ENCODE results near the gene LRCH1. TPM values are rescaled to one million over a fixed set of nuclear protein-coding genes. Genes with fewer than 3 reads are reported as not detected.

The LRCH1 gene
- total RNA-seq, 1 experiment from 2014 or later: 11.8 TPM

DNA sequence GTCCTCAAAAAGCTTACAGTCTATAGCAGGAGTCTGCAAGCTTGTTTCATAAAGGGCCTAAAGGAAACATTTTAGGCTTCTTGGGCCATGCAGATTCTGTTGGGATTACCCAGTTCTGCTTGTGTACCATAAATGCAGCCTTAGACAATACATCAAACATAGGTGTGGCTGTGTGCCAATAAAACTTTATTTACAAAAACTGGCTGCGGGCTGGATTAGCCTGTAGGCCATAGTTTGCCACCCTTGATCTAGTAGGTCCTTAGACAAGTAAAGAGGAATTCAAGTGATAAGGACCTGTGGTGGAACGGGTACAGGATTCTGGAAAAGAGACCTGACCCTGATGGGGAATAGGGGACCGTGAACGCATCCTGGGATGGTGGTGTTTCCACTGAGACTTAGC, 192.1 kb downstream of the LRCH1 start:
- no peaks in the 10 kb centered on the region for H3K27me3 Mint-ChIP-seq (ENCODE audit: low read depth)
- POLR2A ChIA-PET: no interaction called here
- H3K4me1 Mint-ChIP-seq: peaks cover 4% of the 10 kb centered on the region; the same call in 1 of the 2 replicates
- H3K27ac Mint-ChIP-seq: no peak overlapping the region
- H3K9me3 Mint-ChIP-seq: peaks cover 13% of the 10 kb centered on the region
- H3K36me3 Mint-ChIP-seq: peaks cover 27% of the 10 kb centered on the region
- no peak for ATAC-seq
- CTCF ChIA-PET: no interaction called here
- DNase-seq (ENCODE audit: low spot score): no peak
- H3K4me3 Mint-ChIP-seq: no peak overlapping the region
- TF ChIP-seq FOXJ3 (CRISPR knock-in tag; IDR thresholded peaks at IDR 0.05; ENCODE audit: borderline replicate concordance): no peak
- TF ChIP-seq CREM (CRISPR knock-in tag; IDR thresholded peaks at IDR 0.05): no peak
- TF ChIP-seq, protein P1, sequence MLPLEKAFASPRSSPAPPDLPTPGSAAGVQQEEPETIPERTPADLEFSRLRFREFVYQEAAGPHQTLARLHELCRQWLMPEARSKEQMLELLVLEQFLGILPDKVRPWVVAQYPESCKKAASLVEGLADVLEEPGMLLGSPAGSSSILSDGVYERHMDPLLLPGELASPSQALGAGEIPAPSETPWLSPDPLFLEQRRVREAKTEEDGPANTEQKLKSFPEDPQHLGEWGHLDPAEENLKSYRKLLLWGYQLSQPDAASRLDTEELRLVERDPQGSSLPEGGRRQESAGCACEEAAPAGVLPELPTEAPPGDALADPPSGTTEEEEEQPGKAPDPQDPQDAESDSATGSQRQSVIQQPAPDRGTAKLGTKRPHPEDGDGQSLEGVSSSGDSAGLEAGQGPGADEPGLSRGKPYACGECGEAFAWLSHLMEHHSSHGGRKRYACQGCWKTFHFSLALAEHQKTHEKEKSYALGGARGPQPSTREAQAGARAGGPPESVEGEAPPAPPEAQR (CRISPR knock-in tag; IDR thresholded peaks at IDR 0.05): no peak
- TF ChIP-seq SMAD4 (CRISPR knock-in tag; IDR thresholded peaks at IDR 0.05): no peak
- TF ChIP-seq, protein P2, sequence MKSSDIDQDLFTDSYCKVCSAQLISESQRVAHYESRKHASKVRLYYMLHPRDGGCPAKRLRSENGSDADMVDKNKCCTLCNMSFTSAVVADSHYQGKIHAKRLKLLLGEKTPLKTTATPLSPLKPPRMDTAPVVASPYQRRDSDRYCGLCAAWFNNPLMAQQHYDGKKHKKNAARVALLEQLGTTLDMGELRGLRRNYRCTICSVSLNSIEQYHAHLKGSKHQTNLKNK (CRISPR knock-in tag; IDR thresholded peaks at IDR 0.05): no peak
- no peak for TF ChIP-seq ZNF232 (CRISPR knock-in tag; IDR thresholded peaks at IDR 0.05)
- no peak for TF ChIP-seq NFATC4 (CRISPR knock-in tag; IDR thresholded peaks at IDR 0.05)
- TF ChIP-seq KAT7 (CRISPR knock-in tag; IDR thresholded peaks at IDR 0.05; ENCODE audit: borderline replicate concordance): no peak
- TF ChIP-seq, protein P3, sequence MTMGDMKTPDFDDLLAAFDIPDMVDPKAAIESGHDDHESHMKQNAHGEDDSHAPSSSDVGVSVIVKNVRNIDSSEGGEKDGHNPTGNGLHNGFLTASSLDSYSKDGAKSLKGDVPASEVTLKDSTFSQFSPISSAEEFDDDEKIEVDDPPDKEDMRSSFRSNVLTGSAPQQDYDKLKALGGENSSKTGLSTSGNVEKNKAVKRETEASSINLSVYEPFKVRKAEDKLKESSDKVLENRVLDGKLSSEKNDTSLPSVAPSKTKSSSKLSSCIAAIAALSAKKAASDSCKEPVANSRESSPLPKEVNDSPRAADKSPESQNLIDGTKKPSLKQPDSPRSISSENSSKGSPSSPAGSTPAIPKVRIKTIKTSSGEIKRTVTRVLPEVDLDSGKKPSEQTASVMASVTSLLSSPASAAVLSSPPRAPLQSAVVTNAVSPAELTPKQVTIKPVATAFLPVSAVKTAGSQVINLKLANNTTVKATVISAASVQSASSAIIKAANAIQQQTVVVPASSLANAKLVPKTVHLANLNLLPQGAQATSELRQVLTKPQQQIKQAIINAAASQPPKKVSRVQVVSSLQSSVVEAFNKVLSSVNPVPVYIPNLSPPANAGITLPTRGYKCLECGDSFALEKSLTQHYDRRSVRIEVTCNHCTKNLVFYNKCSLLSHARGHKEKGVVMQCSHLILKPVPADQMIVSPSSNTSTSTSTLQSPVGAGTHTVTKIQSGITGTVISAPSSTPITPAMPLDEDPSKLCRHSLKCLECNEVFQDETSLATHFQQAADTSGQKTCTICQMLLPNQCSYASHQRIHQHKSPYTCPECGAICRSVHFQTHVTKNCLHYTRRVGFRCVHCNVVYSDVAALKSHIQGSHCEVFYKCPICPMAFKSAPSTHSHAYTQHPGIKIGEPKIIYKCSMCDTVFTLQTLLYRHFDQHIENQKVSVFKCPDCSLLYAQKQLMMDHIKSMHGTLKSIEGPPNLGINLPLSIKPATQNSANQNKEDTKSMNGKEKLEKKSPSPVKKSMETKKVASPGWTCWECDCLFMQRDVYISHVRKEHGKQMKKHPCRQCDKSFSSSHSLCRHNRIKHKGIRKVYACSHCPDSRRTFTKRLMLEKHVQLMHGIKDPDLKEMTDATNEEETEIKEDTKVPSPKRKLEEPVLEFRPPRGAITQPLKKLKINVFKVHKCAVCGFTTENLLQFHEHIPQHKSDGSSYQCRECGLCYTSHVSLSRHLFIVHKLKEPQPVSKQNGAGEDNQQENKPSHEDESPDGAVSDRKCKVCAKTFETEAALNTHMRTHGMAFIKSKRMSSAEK (CRISPR knock-in tag; IDR thresholded peaks at IDR 0.05; ENCODE audit: borderline replicate concordance): no peak
- no peak for TF ChIP-seq NFYB (CRISPR knock-in tag; conservative IDR thresholded peaks at IDR 0.05; ENCODE audit: low read depth)
- TF ChIP-seq, protein P4, sequence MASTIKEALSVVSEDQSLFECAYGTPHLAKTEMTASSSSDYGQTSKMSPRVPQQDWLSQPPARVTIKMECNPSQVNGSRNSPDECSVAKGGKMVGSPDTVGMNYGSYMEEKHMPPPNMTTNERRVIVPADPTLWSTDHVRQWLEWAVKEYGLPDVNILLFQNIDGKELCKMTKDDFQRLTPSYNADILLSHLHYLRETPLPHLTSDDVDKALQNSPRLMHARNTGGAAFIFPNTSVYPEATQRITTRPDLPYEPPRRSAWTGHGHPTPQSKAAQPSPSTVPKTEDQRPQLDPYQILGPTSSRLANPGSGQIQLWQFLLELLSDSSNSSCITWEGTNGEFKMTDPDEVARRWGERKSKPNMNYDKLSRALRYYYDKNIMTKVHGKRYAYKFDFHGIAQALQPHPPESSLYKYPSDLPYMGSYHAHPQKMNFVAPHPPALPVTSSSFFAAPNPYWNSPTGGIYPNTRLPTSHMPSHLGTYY (CRISPR knock-in tag; IDR thresholded peaks at IDR 0.05): no peak
- TF ChIP-seq ETV6 (CRISPR knock-in tag; IDR thresholded peaks at IDR 0.05): no peak
- no peak for TF ChIP-seq GABPB1 (CRISPR knock-in tag; IDR thresholded peaks at IDR 0.05)
- TF ChIP-seq TEAD1 (CRISPR knock-in tag; IDR thresholded peaks at IDR 0.05): no peak
- TF ChIP-seq NFE2L1 (CRISPR knock-in tag; IDR thresholded peaks at IDR 0.05): no peak
- no peak for TF ChIP-seq ZNF263 (CRISPR knock-in tag; IDR thresholded peaks at IDR 0.05; ENCODE audit: low read depth)
- no peak for TF ChIP-seq PRRX2 (CRISPR knock-in tag; IDR thresholded peaks at IDR 0.05)
- TF ChIP-seq, protein P5, sequence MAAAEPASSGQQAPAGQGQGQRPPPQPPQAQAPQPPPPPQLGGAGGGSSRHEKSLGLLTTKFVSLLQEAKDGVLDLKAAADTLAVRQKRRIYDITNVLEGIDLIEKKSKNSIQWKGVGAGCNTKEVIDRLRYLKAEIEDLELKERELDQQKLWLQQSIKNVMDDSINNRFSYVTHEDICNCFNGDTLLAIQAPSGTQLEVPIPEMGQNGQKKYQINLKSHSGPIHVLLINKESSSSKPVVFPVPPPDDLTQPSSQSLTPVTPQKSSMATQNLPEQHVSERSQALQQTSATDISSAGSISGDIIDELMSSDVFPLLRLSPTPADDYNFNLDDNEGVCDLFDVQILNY (CRISPR knock-in tag; IDR thresholded peaks at IDR 0.05): no peak

DNA sequence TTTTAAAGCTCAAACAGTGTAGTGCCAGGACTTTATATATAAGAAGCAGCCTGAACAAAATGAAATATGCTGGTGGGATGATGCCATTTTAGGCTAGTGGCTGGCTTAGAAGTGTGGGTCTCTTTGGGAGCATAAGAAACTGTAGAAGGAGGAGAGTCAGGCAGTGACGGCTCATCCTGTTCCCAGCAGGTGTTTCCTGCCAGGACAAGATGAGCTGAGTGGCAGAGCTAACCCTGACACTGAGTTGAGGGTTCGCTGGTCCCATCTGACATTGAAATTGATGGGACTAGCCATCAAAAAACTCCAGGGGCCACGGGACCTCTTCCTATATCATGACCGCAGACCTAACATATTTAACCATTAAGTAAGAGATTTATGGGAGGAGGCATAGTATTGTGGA, 192.7 kb downstream of the LRCH1 start:
- Mint-ChIP-seq H3K36me3 (peaks cover 27% of the 10 kb centered on the region), H3K9me3 (peaks cover 13% of the 10 kb centered on the region), H3K27ac (no peak overlapping the region), H3K27me3 (ENCODE audit: low read depth) (no peaks in the 10 kb centered on the region), H3K4me3 (no peak overlapping the region), H3K4me1 (peaks cover 4% of the 10 kb centered on the region; the same call in 1 of the 2 replicates)
- ChIA-PET CTCF (no interaction called here), POLR2A (no interaction called here)
- DNase-seq (ENCODE audit: low spot score): no peak
- no peak for ATAC-seq
- TF ChIP-seq, protein P1 (CRISPR knock-in tag; IDR thresholded peaks at IDR 0.05): no peak
- TF ChIP-seq, protein P4 (CRISPR knock-in tag; IDR thresholded peaks at IDR 0.05): no peak
- no peak for TF ChIP-seq PRRX2 (CRISPR knock-in tag; IDR thresholded peaks at IDR 0.05)
- TF ChIP-seq, protein P6, sequence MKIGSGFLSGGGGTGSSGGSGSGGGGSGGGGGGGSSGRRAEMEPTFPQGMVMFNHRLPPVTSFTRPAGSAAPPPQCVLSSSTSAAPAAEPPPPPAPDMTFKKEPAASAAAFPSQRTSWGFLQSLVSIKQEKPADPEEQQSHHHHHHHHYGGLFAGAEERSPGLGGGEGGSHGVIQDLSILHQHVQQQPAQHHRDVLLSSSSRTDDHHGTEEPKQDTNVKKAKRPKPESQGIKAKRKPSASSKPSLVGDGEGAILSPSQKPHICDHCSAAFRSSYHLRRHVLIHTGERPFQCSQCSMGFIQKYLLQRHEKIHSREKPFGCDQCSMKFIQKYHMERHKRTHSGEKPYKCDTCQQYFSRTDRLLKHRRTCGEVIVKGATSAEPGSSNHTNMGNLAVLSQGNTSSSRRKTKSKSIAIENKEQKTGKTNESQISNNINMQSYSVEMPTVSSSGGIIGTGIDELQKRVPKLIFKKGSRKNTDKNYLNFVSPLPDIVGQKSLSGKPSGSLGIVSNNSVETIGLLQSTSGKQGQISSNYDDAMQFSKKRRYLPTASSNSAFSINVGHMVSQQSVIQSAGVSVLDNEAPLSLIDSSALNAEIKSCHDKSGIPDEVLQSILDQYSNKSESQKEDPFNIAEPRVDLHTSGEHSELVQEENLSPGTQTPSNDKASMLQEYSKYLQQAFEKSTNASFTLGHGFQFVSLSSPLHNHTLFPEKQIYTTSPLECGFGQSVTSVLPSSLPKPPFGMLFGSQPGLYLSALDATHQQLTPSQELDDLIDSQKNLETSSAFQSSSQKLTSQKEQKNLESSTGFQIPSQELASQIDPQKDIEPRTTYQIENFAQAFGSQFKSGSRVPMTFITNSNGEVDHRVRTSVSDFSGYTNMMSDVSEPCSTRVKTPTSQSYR (CRISPR knock-in tag; IDR thresholded peaks at IDR 0.05): no peak
- TF ChIP-seq, protein P7, sequence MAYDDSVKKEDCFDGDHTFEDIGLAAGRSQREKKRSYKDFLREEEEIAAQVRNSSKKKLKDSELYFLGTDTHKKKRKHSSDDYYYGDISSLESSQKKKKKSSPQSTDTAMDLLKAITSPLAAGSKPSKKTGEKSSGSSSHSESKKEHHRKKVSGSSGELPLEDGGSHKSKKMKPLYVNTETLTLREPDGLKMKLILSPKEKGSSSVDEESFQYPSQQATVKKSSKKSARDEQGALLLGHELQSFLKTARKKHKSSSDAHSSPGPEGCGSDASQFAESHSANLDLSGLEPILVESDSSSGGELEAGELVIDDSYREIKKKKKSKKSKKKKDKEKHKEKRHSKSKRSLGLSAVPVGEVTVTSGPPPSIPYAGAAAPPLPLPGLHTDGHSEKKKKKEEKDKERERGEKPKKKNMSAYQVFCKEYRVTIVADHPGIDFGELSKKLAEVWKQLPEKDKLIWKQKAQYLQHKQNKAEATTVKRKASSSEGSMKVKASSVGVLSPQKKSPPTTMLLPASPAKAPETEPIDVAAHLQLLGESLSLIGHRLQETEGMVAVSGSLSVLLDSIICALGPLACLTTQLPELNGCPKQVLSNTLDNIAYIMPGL (CRISPR knock-in tag; IDR thresholded peaks at IDR 0.05): no peak
